GM18861 (cell line): ENCODE results near the gene CDH13.

Experiments
- ATAC-seq: cut with Tn5 transposase; IDR thresholded peaks from one replicate; pipeline ENCODE4 v1.9.1; 2021; ENCODE audit not compliant: unreplicated experiment

CDH13 gene

GRCh38 chr16:83840060-83840617, 1213.4 kb downstream of the CDH13 start:
- no peak for ATAC-seq

DNA sequence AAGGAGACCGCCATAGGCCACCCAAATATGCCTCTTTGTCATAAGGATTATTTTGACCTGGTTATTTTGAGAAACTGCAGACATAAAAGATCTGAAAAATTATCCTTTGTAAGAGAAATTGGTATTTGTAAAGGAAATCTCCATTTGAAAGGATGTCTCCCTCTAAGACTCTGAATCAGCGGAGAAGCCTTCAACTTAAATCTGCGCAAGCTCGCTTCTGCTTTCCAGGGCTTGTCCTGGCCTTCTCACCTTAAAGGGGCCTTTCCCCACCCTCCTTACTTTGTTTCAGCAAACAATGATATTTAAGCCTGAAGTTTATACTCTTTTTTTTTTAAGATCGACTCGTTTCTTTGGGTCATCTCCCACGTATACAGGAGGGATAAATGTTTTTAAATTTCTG, 1215.5 kb downstream of the CDH13 start:
- ATAC-seq, result no peak

- no peak for ATAC-seq
Measured at GRCh38 chr16:83842756-83843507, 1216.2 kb downstream of the CDH13 start.

- ATAC-seq, result no peak
Measured at GRCh38 chr16:83843657-83844056, 1216.9 kb downstream of the CDH13 start.

GRCh38 chr16:83845263-83845662, 1218.5 kb downstream of the CDH13 start:
- no peak for ATAC-seq

DNA sequence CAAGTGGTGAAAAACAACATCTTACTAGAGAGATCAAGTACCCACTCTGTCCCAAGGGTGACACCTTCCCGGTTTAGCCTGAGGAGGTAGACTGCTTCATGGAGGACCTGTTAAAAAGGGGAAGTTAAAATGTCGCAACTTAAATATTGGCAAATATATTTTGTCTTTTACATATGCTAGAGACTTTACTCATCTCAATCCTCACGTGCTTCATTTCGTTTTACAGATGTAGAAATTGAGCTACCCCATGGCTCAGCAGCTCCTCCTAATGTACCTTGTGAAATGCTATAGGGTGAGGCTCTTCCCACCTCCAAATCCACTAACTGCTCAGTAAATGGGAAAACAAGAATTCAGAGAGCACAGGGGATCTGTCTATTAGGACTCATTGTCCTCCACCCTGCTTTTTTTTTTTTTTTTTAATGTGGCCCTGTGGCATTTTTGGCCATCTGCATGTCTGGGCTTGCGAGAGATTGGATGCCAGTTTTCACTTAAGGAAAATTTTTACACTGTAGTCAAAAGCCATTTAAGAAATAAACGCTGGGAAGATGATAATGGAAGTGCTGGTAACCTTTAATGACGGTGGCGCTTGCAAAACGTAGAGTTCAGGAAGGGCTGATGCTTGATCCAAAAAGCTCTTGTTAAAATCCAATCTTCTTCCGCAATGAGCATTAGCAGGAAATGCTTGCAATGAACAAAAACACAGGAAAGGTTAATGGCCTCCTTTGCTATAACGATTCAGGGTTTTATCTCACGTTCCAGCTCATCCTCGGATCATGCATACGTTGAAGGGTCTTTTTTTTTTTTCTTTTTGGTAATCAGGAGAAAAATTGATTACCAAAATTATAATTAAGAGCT, 1220.8 kb downstream of the CDH13 start:
- ATAC-seq, result no peak

DNA sequence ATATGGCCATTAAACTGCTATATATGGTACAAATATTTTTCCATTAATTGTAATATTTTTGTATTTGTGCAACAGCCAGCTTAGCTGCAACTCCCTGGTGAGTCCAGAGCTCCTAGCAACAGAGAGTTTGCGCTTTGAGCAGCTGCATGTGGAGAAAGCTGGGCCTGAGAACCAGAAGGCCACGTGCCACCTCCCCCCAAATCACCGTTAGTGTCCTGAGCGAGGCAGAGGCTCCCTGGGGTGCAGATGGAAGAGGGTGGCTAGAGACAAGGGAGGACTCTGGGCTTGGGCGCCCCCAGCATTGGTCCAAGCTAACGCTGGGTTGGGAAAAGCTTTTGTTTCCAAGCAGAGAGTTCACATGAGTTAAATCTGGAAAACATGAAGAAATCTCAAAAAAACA, 1222.7 kb downstream of the CDH13 start:
- no peak for ATAC-seq
